OCI-LY1 (cell line): ENCODE results near the gene IKZF3.

Experiments used
- H2AFZ ChIP-seq: fragments of 200-600 bp; sonication (generic), shearing (Covaris generic); 2 replicates; pipeline ENCODE4 v1.6.0; 2014; ENCODE audit warnings: antibody characterized with exemption, mild to moderate bottlenecking, low read length
- H3F3A ChIP-seq: fragments of 200-600 bp; sonication (generic), shearing (Covaris generic); 2 replicates; pipeline ENCODE4 v1.6.0; 2014; ENCODE audit warnings: mild to moderate bottlenecking, antibody characterized with exemption, low read length, moderate library complexity; ENCODE audit not compliant: insufficient read depth
- H3K27ac ChIP-seq: fragments of 200-600 bp; sonication (generic); 2 replicates; pipeline ENCODE4 v1.5.1; 2014; ENCODE audit warnings: low read length, mixed run types, mild to moderate bottlenecking, low read depth; ENCODE audit not compliant: poor library complexity, severe bottlenecking
- H3K27me3 ChIP-seq: fragments of 200-600 bp; sonication (generic); 2 replicates; pipeline ENCODE4 v1.6.0; 2014; ENCODE audit warnings: antibody characterized with exemption, mild to moderate bottlenecking, low read length, moderate library complexity; ENCODE audit not compliant: insufficient read depth
- H3K36me3 ChIP-seq: fragments of 200-600 bp; sonication (generic); 2 replicates; pipeline ENCODE4 v1.6.1; 2014; ENCODE audit warnings: mild to moderate bottlenecking, antibody characterized with exemption, low read length, moderate library complexity, mixed read lengths; ENCODE audit not compliant: insufficient read depth
- H3K4me1 ChIP-seq: fragments of 200-600 bp; sonication (generic); 2 replicates; pipeline ENCODE4 v1.5.1; 2014; ENCODE audit warnings: mild to moderate bottlenecking, low read length, moderate library complexity; ENCODE audit not compliant: insufficient read depth, severe bottlenecking
- H3K4me2 ChIP-seq: fragments of 200-600 bp; sonication (generic), shearing (Covaris generic); 2 replicates; pipeline ENCODE4 v1.6.1; 2014; ENCODE audit warnings: low read length
- H3K4me3 ChIP-seq: fragments of 200-600 bp; sonication (generic); 2 replicates; pipeline ENCODE4 v1.5.1; 2014; ENCODE audit warnings: low read length, low read depth, mild to moderate bottlenecking, mixed read lengths; ENCODE audit not compliant: poor library complexity, severe bottlenecking
- H3K79me2 ChIP-seq: fragments of 200-600 bp; shearing (Covaris generic); 2 replicates; pipeline ENCODE4 v1.6.1; 2016; ENCODE audit warnings: mixed run types, low read length, mixed read lengths; ENCODE audit not compliant: insufficient read depth
- H3K9ac ChIP-seq: fragments of 200-600 bp; sonication (generic), shearing (Covaris generic); 2 replicates; pipeline ENCODE4 v1.6.1; 2014; ENCODE audit warnings: mild to moderate bottlenecking, low read length, mixed read lengths
- H3K9me2 ChIP-seq: fragments of 200-600 bp; sonication (generic), shearing (Covaris generic); 2 replicates; pipeline ENCODE4 v1.6.1; 2014; ENCODE audit warnings: low read depth, mild to moderate bottlenecking, low read length, mixed read lengths
- H3K9me3 ChIP-seq: fragments of 200-600 bp; shearing (Covaris generic); 2 replicates; pipeline ENCODE4 v1.6.1; 2014; ENCODE audit warnings: low read length, mixed read lengths
- H4K20me1 ChIP-seq: fragments of 200-600 bp; sonication (generic), shearing (Covaris generic); 2 replicates; pipeline ENCODE4 v1.6.0; 2016; ENCODE audit warnings: mild to moderate bottlenecking, low read length; ENCODE audit not compliant: insufficient read depth
- EZH2 ChIP-seq: fragments of 200-600 bp; sonication (generic), shearing (Covaris generic); IDR thresholded peaks from 2 replicates; pipeline ENCODE4 v1.8.0; 2017; ENCODE audit warnings: borderline replicate concordance, mixed run types, mild to moderate bottlenecking, antibody characterized with exemption, low read length, moderate library complexity, mixed read lengths
- TF ChIP-seq, protein P1 (sequence below): fragments of 200-600 bp; sonication (generic), shearing (Covaris generic); IDR thresholded peaks from 2 replicates; pipeline ENCODE4 v1.5.1; 2017; ENCODE audit warnings: mild to moderate bottlenecking, antibody characterized with exemption, low read length, moderate library complexity, mixed read lengths

The IKZF3 gene

DNA sequence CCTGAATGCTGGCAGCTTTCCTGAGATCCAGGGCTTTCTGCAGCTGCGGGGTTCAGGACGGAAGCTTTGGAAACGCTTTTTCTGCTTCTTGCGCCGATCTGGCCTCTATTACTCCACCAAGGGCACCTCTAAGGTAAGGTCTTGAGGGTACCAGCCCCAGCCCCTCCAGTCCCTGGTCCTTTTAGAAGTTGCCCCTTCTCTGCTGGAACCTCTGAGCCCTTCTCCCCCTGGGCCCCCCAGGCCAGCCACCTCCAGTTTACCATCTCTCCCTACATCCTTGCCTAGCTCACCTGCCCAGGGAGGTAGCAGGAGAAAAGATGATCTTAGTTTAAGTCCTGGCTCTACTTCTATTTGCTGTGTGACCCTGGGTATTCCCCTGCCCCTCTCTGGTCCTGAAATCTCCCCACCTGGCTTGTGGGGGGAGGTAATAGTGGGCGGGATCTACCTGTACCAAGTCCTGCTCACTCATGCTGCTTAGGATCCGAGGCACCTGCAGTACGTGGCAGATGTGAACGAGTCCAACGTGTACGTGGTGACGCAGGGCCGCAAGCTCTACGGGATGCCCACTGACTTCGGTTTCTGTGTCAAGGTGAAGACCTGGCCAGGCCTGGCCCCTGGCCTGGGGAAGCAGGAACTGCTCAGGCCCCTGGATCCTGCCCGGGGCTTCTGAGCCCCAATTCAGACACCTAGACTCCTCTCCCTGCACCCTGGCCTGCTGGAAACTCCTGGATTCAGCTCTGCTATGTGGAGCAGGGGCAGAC lies 119.9 kb downstream of the IKZF3 start:
- H3K4me1 ChIP-seq: peaks cover 11% of the 10 kb centered on the region
- no peaks in the 10 kb centered on the region for H4K20me1 ChIP-seq
- H3K36me3 ChIP-seq: no peaks in the 10 kb centered on the region
- no peaks in the 10 kb centered on the region for H3F3A ChIP-seq
- H3K9me2 ChIP-seq: no peaks in the 10 kb centered on the region
- H2AFZ ChIP-seq: no peak overlapping the region
- H3K27ac ChIP-seq: no peak overlapping the region
- no peak overlapping the region for H3K9ac ChIP-seq
- no peak overlapping the region for H3K4me3 ChIP-seq
- no peaks in the 10 kb centered on the region for H3K9me3 ChIP-seq
- no peaks in the 10 kb centered on the region for H3K27me3 ChIP-seq
- H3K79me2 ChIP-seq: no peaks in the 10 kb centered on the region
- TF ChIP-seq, protein P1, sequence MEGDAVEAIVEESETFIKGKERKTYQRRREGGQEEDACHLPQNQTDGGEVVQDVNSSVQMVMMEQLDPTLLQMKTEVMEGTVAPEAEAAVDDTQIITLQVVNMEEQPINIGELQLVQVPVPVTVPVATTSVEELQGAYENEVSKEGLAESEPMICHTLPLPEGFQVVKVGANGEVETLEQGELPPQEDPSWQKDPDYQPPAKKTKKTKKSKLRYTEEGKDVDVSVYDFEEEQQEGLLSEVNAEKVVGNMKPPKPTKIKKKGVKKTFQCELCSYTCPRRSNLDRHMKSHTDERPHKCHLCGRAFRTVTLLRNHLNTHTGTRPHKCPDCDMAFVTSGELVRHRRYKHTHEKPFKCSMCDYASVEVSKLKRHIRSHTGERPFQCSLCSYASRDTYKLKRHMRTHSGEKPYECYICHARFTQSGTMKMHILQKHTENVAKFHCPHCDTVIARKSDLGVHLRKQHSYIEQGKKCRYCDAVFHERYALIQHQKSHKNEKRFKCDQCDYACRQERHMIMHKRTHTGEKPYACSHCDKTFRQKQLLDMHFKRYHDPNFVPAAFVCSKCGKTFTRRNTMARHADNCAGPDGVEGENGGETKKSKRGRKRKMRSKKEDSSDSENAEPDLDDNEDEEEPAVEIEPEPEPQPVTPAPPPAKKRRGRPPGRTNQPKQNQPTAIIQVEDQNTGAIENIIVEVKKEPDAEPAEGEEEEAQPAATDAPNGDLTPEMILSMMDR: no peak
- no peak for TF ChIP-seq EZH2
- no peak overlapping the region for H3K4me2 ChIP-seq

DNA sequence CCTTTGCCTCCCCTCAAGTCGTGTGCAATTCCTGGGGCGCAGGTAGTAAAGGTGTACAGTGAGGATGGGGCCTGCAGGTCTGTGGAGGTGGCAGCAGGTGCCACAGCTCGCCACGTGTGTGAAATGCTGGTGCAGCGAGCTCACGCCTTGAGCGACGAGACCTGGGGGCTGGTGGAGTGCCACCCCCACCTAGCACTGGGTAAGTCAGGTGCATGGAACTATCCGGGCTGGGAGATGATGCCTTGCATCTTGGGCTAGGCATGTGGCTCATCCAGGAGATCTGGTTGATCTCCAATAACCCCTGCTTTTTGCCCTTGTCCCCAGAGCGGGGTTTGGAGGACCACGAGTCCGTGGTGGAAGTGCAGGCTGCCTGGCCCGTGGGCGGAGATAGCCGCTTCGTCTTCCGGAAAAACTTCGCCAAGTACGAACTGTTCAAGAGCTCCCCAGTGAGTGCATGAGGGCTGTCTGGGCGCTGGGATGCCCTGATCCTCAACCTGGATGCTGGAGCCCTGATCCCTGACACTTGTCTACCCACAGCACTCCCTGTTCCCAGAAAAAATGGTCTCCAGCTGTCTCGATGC lies 121.2 kb downstream of the IKZF3 start:
- Histone ChIP-seq H3F3A (no peaks in the 10 kb centered on the region), H3K9ac (no peak overlapping the region), H3K36me3 (no peaks in the 10 kb centered on the region), H3K79me2 (no peaks in the 10 kb centered on the region), H4K20me1 (no peaks in the 10 kb centered on the region), H3K9me3 (no peaks in the 10 kb centered on the region), H2AFZ (no peak overlapping the region), H3K4me1 (peaks cover 24% of the 10 kb centered on the region), H3K4me2 (no peak overlapping the region), H3K27me3 (no peaks in the 10 kb centered on the region; the same call in 1 of the 2 replicates), H3K9me2 (no peaks in the 10 kb centered on the region), H3K4me3 (no peak overlapping the region), H3K27ac (no peak overlapping the region)
- no peak for TF ChIP-seq EZH2
- TF ChIP-seq, protein P1: no peak

- no peaks in the 10 kb centered on the region for H4K20me1 ChIP-seq
- no peak overlapping the region for H3K4me2 ChIP-seq
- H3K36me3 ChIP-seq: no peaks in the 10 kb centered on the region
- no peaks in the 10 kb centered on the region; the same call in 1 of the 2 replicates for H3K27me3 ChIP-seq
- no peaks in the 10 kb centered on the region for H3K9me3 ChIP-seq
- H3K27ac ChIP-seq: no peak overlapping the region
- TF ChIP-seq EZH2: no peak
- TF ChIP-seq, protein P1: no peak
- no peaks in the 10 kb centered on the region for H3K9me2 ChIP-seq
- no peak overlapping the region for H2AFZ ChIP-seq
- no peak overlapping the region for H3K9ac ChIP-seq
- H3K4me3 ChIP-seq: no peak overlapping the region
- no peaks in the 10 kb centered on the region for H3K79me2 ChIP-seq
- peaks cover 30% of the 10 kb centered on the region for H3K4me1 ChIP-seq
- H3F3A ChIP-seq: no peaks in the 10 kb centered on the region
These were observed 121.8 kb downstream of the IKZF3 start for GRCh38 chr17:39742126-39742855.
